Neuronal stem cell (in vitro differentiated cells): Measurements from ENCODE around the gene ZNF574.
A peak's percentile ranks its signal among the peaks of the same experiment; 100 is the strongest.
"Not testable (repeated sequence)": the region's sequence is repeated elsewhere in the genome, so short reads cannot be mapped to it uniquely, and the experiment has no call there.

Source experiments
- DNase-seq: peaks from one replicate; pipeline ENCODE4 v3.0.0-alpha.2; 2013; ENCODE audit warnings: low spot score
- H2AFZ ChIP-seq: one replicate; pipeline ENCODE4 v1.6.1; 2013; ENCODE audit warnings: mild to moderate bottlenecking, low read length, inconsistent platforms
- H2AK5ac ChIP-seq: 2 replicates; pipeline ENCODE4 v1.6.1; 2013; ENCODE audit warnings: low read depth, mild to moderate bottlenecking, inconsistent platforms, low read length, moderate library complexity, mixed read lengths
- H2BK120ac ChIP-seq: 2 replicates; pipeline ENCODE4 v1.6.1; 2013; ENCODE audit warnings: low read depth, mild to moderate bottlenecking, inconsistent platforms, low read length, moderate library complexity, mixed read lengths
- H2BK12ac ChIP-seq: one replicate; pipeline ENCODE4 v1.6.1; 2013; ENCODE audit warnings: low read length, inconsistent platforms
- H2BK15ac ChIP-seq: 2 replicates; pipeline ENCODE4 v1.6.1; 2013; ENCODE audit warnings: mild to moderate bottlenecking, low read length, inconsistent platforms, mixed read lengths
- H2BK5ac ChIP-seq: one replicate; pipeline ENCODE4 v1.6.1; 2013; ENCODE audit warnings: inconsistent platforms, mild to moderate bottlenecking, low read length, moderate library complexity
- H3K14ac ChIP-seq: one replicate; pipeline ENCODE4 v1.6.1; 2013; ENCODE audit warnings: low read length, inconsistent platforms
- H3K18ac ChIP-seq: 2 replicates; pipeline ENCODE4 v1.6.1; 2013; ENCODE audit warnings: low read length, inconsistent platforms
- H3K23ac ChIP-seq: 2 replicates; pipeline ENCODE4 v1.6.1; 2013; ENCODE audit warnings: low read depth, mild to moderate bottlenecking, mixed read lengths, low read length, inconsistent platforms; ENCODE audit not compliant: poor library complexity
- H3K27ac ChIP-seq: replicated peaks from 3 replicates; pipeline ENCODE4 v1.5.1; 2013; ENCODE audit warnings: low read length, inconsistent platforms
- H3K27me3 ChIP-seq, 3 experiments: 2 replicates each; pipeline ENCODE4 v1.6.1; 2013; ENCODE audit warnings: low read length in 3 of 3, mild to moderate bottlenecking in 2 of 3, inconsistent platforms in 1 of 3, low read depth in 1 of 3, mixed read lengths in 1 of 3, moderate library complexity in 1 of 3; ENCODE audit not compliant: control insufficient read depth in 3 of 3, insufficient read depth in 3 of 3
- H3K36me3 ChIP-seq, 2 donors: replicated peaks in 1 of 2; 2 replicates each; pipeline ENCODE4 v1.6.1; 2013; ENCODE audit warnings: low read length in 2 of 2; ENCODE audit not compliant: control insufficient read depth in 2 of 2, insufficient read depth in 2 of 2
- H3K4ac ChIP-seq: 2 replicates; pipeline ENCODE4 v1.6.1; 2013; ENCODE audit warnings: inconsistent platforms, mild to moderate bottlenecking, low read length, moderate library complexity
- H3K4me1 ChIP-seq, 2 donors: 1 replicate in 1 of 2; 2 replicates in 1 of 2; pipeline ENCODE4 v1.6.1; 2013; ENCODE audit warnings: low read length in 2 of 2, low read depth in 1 of 2; ENCODE audit not compliant: control insufficient read depth in 2 of 2, insufficient read depth in 1 of 2
- H3K4me2 ChIP-seq: one replicate; pipeline ENCODE4 v1.6.1; 2013; ENCODE audit warnings: mild to moderate bottlenecking, low read length, inconsistent platforms; ENCODE audit not compliant: insufficient read depth, poor library complexity, severe bottlenecking
- H3K4me3 ChIP-seq, 2 donors: 2 replicates each; pipeline ENCODE4 v1.5.1; 2013; ENCODE audit warnings: low read length in 2 of 2, mild to moderate bottlenecking in 2 of 2, inconsistent platforms in 1 of 2, moderate library complexity in 1 of 2
- H3K79me1 ChIP-seq: one replicate; pipeline ENCODE4 v1.6.1; 2013; ENCODE audit warnings: low read depth, mild to moderate bottlenecking, inconsistent platforms, low read length, moderate library complexity
- H3K9ac ChIP-seq: one replicate; pipeline ENCODE4 v1.6.1; 2013; ENCODE audit warnings: mild to moderate bottlenecking, low read depth, low read length, inconsistent platforms; ENCODE audit not compliant: poor library complexity
- H3K9me3 ChIP-seq, 2 donors: replicated peaks in 1 of 2; 2 replicates each; pipeline versions ENCODE3 to v1.6.1; 2013; ENCODE audit warnings: low read length in 2 of 2, mild to moderate bottlenecking in 2 of 2, inconsistent platforms in 1 of 2, low read depth in 1 of 2, mixed read lengths in 1 of 2, moderate library complexity in 1 of 2; ENCODE audit not compliant: control insufficient read depth in 2 of 2, insufficient read depth in 1 of 2
- H4K8ac ChIP-seq: one replicate; pipeline ENCODE4 v1.6.1; 2013; ENCODE audit warnings: low read depth, mild to moderate bottlenecking, inconsistent platforms, low read length, moderate library complexity
- H4K91ac ChIP-seq: one replicate; pipeline ENCODE4 v1.6.1; 2013; ENCODE audit warnings: low read length, low read depth, mild to moderate bottlenecking, inconsistent platforms; ENCODE audit not compliant: poor library complexity
- WGBS, 2 donors: extraction: QIAGEN DNeasy Blood & Tissue Kit; methylation state at CpG; one replicate each; pipeline ENCODE4 v1.1.7; 2013; ENCODE audit warnings: missing lambda C conversion rate in 2 of 2, mixed read lengths in 1 of 2; ENCODE audit not compliant: insufficient read length in 2 of 2, insufficient replicate concordance in 1 of 2; ENCODE audit errors: extremely low coverage in 2 of 2; 5-methylcytosine and 5-hydroxymethylcytosine counted together

The ZNF574 gene

GRCh38 chr19:42038666-42039065 is 37.3 kb upstream of the ZNF574 start:
- H2BK15ac ChIP-seq, result no peak overlapping the region
- no peaks in the 10 kb centered on the region for H3K27me3 ChIP-seq
- H3K27ac ChIP-seq, result no peak overlapping the region
- no peak overlapping the region for H3K14ac ChIP-seq
- H4K8ac ChIP-seq, result peak overlapping the region; percentile 8
- H2BK12ac ChIP-seq, result no peak overlapping the region
- no peak overlapping the region for H2BK120ac ChIP-seq
- WGBS, 2 donors, result no CpG with 5 or more reads among the region's 6 CpGs
- H3K4me2 ChIP-seq, result no peak overlapping the region
- H4K91ac ChIP-seq, result no peak overlapping the region
- no peaks in the 10 kb centered on the region for H3K9me3 ChIP-seq
- H3K18ac ChIP-seq, result no peak overlapping the region
- no peak overlapping the region for H3K4ac ChIP-seq
- H2AK5ac ChIP-seq, result no peak overlapping the region
- H2AFZ ChIP-seq, result no peak overlapping the region
- H3K4me3 ChIP-seq, result peak overlapping the region in 1 of 2 donors; percentile 14
- no peaks in the 10 kb centered on the region for H3K4me1 ChIP-seq
- H3K79me1 ChIP-seq, result no peaks in the 10 kb centered on the region
- no peak overlapping the region for H2BK5ac ChIP-seq
- H3K36me3 ChIP-seq, result peaks cover 0 to 33% of the 10 kb centered on the region in 2 donors
- H3K9ac ChIP-seq, result no peak overlapping the region
- DNase-seq, result no peak
- no peak overlapping the region for H3K23ac ChIP-seq

GRCh38 chr19:42040031-42040430 is 35.9 kb upstream of the ZNF574 start:
- H3K4me2 ChIP-seq, result no peak overlapping the region
- H3K27me3 ChIP-seq, result no peaks in the 10 kb centered on the region
- no peak overlapping the region for H4K8ac ChIP-seq
- H3K9ac ChIP-seq, result no peak overlapping the region
- no peaks in the 10 kb centered on the region for H3K9me3 ChIP-seq
- H3K4me3 ChIP-seq, result no peak overlapping the region
- no peak overlapping the region for H3K18ac ChIP-seq
- no peak overlapping the region for H2BK5ac ChIP-seq
- no peak overlapping the region for H4K91ac ChIP-seq
- no peak overlapping the region for H3K27ac ChIP-seq
- H3K4me1 ChIP-seq, result peaks cover 0 to 2% of the 10 kb centered on the region in 2 donors
- no peak overlapping the region for H2AK5ac ChIP-seq
- H2BK12ac ChIP-seq, result no peak overlapping the region
- DNase-seq, result no peak
- H3K14ac ChIP-seq, result no peak overlapping the region
- H3K23ac ChIP-seq, result no peak overlapping the region
- H2BK15ac ChIP-seq, result no peak overlapping the region
- H2BK120ac ChIP-seq, result no peak overlapping the region
- H2AFZ ChIP-seq, result no peak overlapping the region
- H3K36me3 ChIP-seq, result peaks cover 0 to 35% of the 10 kb centered on the region in 2 donors
- no peaks in the 10 kb centered on the region for H3K79me1 ChIP-seq
- H3K4ac ChIP-seq, result no peak overlapping the region

GRCh38 chr19:42040491-42040890 is 35.5 kb upstream of the ZNF574 start:
- no CpG with 5 or more reads among the region's 9 CpGs for WGBS, 2 donors
- H3K36me3 ChIP-seq, result peaks cover 0 to 35% of the 10 kb centered on the region in 2 donors
- H3K27ac ChIP-seq, result not testable (repeated sequence)

GRCh38 chr19:42042455-42043170 is 33.4 kb upstream of the ZNF574 start:
- Histone ChIP-seq H3K23ac (peak overlapping the region; percentile 67), H4K91ac (no peak overlapping the region), H3K4me1 (peaks cover 0 to 5% of the 10 kb centered on the region in 2 donors), H3K4me3 (no peak overlapping the region), H3K9ac (no peak overlapping the region), H2BK120ac (no peak overlapping the region), H3K27ac (no peak overlapping the region), H3K27me3 (no peaks in the 10 kb centered on the region), H3K4me2 (no peak overlapping the region), H3K4ac (no peak overlapping the region), H2AK5ac (no peak overlapping the region), H3K18ac (no peak overlapping the region), H4K8ac (no peak overlapping the region), H2BK5ac (no peak overlapping the region), H2AFZ (no peak overlapping the region), H3K14ac (no peak overlapping the region), H3K79me1 (no peaks in the 10 kb centered on the region), H2BK15ac (no peak overlapping the region), H2BK12ac (no peak overlapping the region), H3K36me3 (peaks cover 0 to 33% of the 10 kb centered on the region in 2 donors), H3K9me3 (no peaks in the 10 kb centered on the region)
- DNase-seq, result no peak
- no CpG with 5 or more reads among the region's 30 CpGs for WGBS, 2 donors

More at GRCh38 chr19:42040491-42040890, 35.5 kb upstream of the ZNF574 start:
- not testable (repeated sequence) for H3K23ac ChIP-seq, H3K4ac ChIP-seq, H3K4me3 ChIP-seq, H3K79me1 ChIP-seq, H3K9ac ChIP-seq, H3K9me3 ChIP-seq, H2BK15ac ChIP-seq, H3K14ac ChIP-seq, H2AFZ ChIP-seq, H2BK12ac ChIP-seq, H4K8ac ChIP-seq, H2AK5ac ChIP-seq, H3K4me2 ChIP-seq, H2BK120ac ChIP-seq, DNase-seq, H3K27me3 ChIP-seq, H4K91ac ChIP-seq, H3K18ac ChIP-seq, H3K4me1 ChIP-seq, H2BK5ac ChIP-seq
